ENCODE measurements around the gene LRRC38.

DNA sequence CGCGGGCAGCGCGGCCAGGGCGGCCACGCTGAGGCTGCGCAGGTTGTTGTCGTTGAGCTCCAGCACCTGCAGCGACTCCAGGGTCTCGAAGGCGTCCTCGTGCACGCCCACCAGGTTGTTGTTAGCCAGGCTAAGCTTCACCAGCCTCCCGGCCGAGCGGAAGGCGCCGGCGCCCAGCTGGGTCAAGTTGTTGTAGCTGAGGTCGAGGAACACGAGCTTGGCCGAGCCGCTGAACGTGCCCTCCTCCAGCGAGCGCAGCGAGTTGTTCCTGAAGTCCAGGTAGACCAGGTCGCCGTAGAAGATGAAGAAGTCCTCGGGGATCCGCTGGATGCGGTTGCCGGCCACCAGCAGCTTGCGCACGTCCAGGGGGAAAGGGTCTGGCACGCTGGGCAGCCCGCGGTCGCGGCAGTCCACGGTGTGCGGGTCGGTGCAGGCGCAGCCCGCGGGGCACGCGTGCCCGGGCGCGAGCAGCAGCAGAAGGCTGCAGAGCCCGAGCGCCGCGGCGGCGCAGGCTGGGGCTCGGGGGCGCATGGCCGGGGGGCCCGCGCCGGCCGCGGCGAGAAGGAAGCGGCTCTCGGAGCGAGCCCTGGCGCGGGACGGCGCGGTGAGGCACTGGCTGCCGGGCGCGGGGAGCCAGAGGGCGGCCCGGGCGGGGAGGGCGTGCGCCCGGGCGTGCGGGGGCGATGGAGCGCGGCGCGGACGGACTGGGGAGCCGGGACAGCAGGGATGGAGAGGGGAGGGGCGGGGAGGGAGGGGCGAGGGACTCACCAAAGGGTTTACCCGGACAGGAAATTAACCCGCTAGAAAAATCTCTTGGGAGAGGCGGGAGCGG lies 524 bp downstream of the LRRC38 start:
- TF ChIP-seq, protein P1, sequence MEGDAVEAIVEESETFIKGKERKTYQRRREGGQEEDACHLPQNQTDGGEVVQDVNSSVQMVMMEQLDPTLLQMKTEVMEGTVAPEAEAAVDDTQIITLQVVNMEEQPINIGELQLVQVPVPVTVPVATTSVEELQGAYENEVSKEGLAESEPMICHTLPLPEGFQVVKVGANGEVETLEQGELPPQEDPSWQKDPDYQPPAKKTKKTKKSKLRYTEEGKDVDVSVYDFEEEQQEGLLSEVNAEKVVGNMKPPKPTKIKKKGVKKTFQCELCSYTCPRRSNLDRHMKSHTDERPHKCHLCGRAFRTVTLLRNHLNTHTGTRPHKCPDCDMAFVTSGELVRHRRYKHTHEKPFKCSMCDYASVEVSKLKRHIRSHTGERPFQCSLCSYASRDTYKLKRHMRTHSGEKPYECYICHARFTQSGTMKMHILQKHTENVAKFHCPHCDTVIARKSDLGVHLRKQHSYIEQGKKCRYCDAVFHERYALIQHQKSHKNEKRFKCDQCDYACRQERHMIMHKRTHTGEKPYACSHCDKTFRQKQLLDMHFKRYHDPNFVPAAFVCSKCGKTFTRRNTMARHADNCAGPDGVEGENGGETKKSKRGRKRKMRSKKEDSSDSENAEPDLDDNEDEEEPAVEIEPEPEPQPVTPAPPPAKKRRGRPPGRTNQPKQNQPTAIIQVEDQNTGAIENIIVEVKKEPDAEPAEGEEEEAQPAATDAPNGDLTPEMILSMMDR (IDR thresholded peaks at IDR 0.05; ENCODE audit: control extremely low read depth in 1 of 3, insufficient read depth in 1 of 3, low read depth in 1 of 3, low read length in 3 of 3) = no peak
- no peak for TF ChIP-seq BRCA1 (IDR thresholded peaks at IDR 0.05; ENCODE audit: low read depth, low read length)
- TF ChIP-seq CREB1 (IDR thresholded peaks at IDR 0.05) = no peak
- TF ChIP-seq RXRA (IDR thresholded peaks at IDR 0.05; ENCODE audit: insufficient read depth, low read depth, low read length) = no peak
